Loucy (cell line): Measurements from ENCODE around the gene SPTLC3.

Experiments used
- EZH2phosphoT487 ChIP-seq: fragments of 200-600 bp; IDR thresholded peaks from 2 replicates; pipeline ENCODE4 v1.6.1; 2018; ENCODE audit warnings: antibody characterized with exemption, mild to moderate bottlenecking, moderate library complexity, borderline replicate concordance
- TF ChIP-seq, protein P1 (sequence below): fragments of 200-600 bp; sonication (generic); conservative IDR thresholded peaks from 2 replicates; pipeline ENCODE4 v1.5.1; 2014; ENCODE audit warnings: mild to moderate bottlenecking, antibody characterized with exemption, low read length

DNA sequence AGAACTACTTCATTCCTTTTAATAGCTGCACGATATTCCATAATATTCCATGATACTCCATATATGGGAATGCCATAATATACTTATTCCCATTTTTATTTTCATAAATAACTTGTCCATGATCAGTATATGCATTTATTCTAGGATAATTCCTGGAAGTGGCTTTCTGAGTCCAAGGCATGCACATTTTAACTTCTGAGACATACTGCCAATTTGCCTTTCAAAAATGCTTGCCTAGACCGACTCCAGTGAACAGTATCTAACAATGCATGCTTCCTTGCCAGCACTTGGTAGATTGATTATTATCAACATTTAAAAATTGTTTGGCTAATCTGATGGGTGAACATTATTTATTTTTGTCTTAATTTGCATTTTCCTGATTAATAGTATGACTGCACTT lies 54.0 kb downstream of the SPTLC3 start:
- TF ChIP-seq, protein P1, sequence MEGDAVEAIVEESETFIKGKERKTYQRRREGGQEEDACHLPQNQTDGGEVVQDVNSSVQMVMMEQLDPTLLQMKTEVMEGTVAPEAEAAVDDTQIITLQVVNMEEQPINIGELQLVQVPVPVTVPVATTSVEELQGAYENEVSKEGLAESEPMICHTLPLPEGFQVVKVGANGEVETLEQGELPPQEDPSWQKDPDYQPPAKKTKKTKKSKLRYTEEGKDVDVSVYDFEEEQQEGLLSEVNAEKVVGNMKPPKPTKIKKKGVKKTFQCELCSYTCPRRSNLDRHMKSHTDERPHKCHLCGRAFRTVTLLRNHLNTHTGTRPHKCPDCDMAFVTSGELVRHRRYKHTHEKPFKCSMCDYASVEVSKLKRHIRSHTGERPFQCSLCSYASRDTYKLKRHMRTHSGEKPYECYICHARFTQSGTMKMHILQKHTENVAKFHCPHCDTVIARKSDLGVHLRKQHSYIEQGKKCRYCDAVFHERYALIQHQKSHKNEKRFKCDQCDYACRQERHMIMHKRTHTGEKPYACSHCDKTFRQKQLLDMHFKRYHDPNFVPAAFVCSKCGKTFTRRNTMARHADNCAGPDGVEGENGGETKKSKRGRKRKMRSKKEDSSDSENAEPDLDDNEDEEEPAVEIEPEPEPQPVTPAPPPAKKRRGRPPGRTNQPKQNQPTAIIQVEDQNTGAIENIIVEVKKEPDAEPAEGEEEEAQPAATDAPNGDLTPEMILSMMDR: no peak
- TF ChIP-seq EZH2phosphoT487: no peak
